Measurements from ENCODE around the gene SKIC8.

The SKIC8 gene

GRCh38 chr15:78321786-78322185 is 22.4 kb upstream of the SKIC8 start:
- DNase-seq (ENCODE audit: low spot score) = no peak

GRCh38 chr15:78321041-78321570 is 21.7 kb upstream of the SKIC8 start:
- DNase-seq (ENCODE audit: low spot score) = no peak

GRCh38 chr15:78320183-78320582 is 20.8 kb upstream of the SKIC8 start:
- DNase-seq (ENCODE audit: low spot score) = no peak

GRCh38 chr15:78319588-78319987 is 20.2 kb upstream of the SKIC8 start:
- DNase-seq (ENCODE audit: low spot score) = no peak

GRCh38 chr15:78317145-78317836 is 17.9 kb upstream of the SKIC8 start:
- no peak for DNase-seq (ENCODE audit: low spot score)

- peak; percentile 84 for DNase-seq (ENCODE audit: low spot score)
These were observed 17.1 kb upstream of the SKIC8 start for GRCh38 chr15:78316283-78317083.

GRCh38 chr15:78315686-78316282 is 16.4 kb upstream of the SKIC8 start:
- DNase-seq (ENCODE audit: low spot score) = no peak

- no peak for DNase-seq (ENCODE audit: low spot score)
These were observed 14.8 kb upstream of the SKIC8 start for GRCh38 chr15:78314181-78314581.

GRCh38 chr15:78313383-78313782 is 14.0 kb upstream of the SKIC8 start:
- no peak for DNase-seq (ENCODE audit: low spot score)

GRCh38 chr15:78312957-78313356 is 13.5 kb upstream of the SKIC8 start:
- DNase-seq (ENCODE audit: low spot score) = no peak

- DNase-seq (ENCODE audit: low spot score) = no peak
These were observed 13.1 kb upstream of the SKIC8 start for GRCh38 chr15:78312536-78312935.

- DNase-seq (ENCODE audit: low spot score) = no peak
These were observed 11.9 kb upstream of the SKIC8 start for GRCh38 chr15:78311292-78311691.

GRCh38 chr15:78308422-78309032 is 9.1 kb upstream of the SKIC8 start:
- DNase-seq (ENCODE audit: low spot score) = peak; percentile 45

- DNase-seq (ENCODE audit: low spot score) = no peak
These were observed 8.6 kb upstream of the SKIC8 start for GRCh38 chr15:78307976-78308375.

GRCh38 chr15:78306176-78306774 is 6.9 kb upstream of the SKIC8 start:
- DNase-seq (ENCODE audit: low spot score) = no peak

GRCh38 chr15:78304216-78305066 is 5.0 kb upstream of the SKIC8 start:
- no peak for DNase-seq (ENCODE audit: low spot score)

GRCh38 chr15:78302579-78303312 is 3.3 kb upstream of the SKIC8 start:
- no peak for DNase-seq (ENCODE audit: low spot score)

GRCh38 chr15:78301828-78302227 is 2.4 kb upstream of the SKIC8 start:
- DNase-seq (ENCODE audit: low spot score) = no peak

- DNase-seq (ENCODE audit: low spot score) = no peak
These were observed 1.9 kb upstream of the SKIC8 start for GRCh38 chr15:78301326-78301725.

- DNase-seq (ENCODE audit: low spot score) = no peak
These were observed 7.2 kb downstream of the SKIC8 start for GRCh38 chr15:78292219-78292618.

Measured in putamen (tissue), 1 donor.